RPMI7951 (cell line): ENCODE results near the gene MYO15B. TPM values are rescaled to one million over a fixed set of nuclear protein-coding genes. Genes with fewer than 3 reads are reported as not detected.

Experiments used
- DNase-seq: peaks from one replicate; pipeline ENCODE4 v3.0.0-alpha.2; 2012; ENCODE audit warnings: low read depth
- total RNA-seq: library from RNA; depleted of rRNA; stranded (reverse); fragments of >200 nt; shearing (Covaris generic); gene quantifications from 2 replicates; pipeline ENCODE4 v1.2.3, GENCODE V29; 2014

Gene MYO15B
- total RNA-seq, 1 experiment from 2014 or later = not detected

GRCh38 chr17:75602644-75603043 is 15.0 kb downstream of the MYO15B start:
- peak; percentile 13 for DNase-seq

DNA sequence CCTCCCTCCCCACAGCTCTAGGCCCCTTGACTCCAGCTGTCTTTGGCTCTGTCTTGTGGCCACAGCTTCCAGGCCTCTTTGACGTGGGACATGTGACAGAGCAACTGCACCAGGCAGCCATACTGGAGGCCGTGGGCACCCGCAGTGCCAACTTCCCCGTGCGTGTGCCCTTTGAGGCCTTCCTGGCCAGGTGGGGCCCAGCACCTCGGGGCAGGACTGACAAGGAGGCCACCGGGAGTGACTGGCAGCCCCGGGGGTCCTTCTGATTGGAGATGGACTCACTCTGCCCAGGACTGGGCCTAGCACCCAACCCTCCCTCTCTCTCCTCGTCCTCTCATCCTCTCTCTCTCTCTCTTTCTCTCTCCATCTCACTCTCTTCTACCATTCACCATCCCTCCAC is 15.5 kb downstream of the MYO15B start:
- DNase-seq = no peak

DNA sequence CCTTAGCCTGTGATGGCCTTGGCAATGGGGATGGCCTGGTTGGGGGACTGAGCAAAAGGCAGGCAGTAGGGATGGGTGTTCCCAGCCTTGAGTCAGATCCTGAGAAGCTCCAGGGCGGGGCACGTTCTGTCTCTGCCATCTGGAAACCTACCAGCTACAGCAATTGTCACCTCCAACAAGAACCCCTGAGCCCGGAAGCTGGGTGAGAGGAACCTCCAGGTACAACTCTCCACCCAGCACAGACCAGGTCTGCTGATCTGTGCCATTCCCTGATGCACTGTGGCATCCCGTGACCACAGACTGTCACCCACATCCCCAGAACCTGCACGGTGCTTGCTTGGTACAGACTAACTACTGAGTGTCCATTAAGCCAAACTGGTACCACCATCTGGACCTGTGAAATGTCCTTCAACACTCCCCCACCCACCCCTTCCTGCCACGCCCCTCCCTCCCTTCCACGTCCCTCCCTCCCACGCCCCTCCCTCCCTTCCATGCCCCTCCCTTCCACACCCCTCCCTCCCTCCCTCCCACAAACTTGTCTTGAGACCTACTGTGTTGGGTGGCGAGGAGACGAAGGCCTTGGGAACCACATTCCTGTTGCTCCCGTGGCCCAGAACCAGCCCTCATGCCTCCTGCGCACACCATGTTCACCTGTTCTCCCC is 16.6 kb downstream of the MYO15B start:
- no peak for DNase-seq

DNA sequence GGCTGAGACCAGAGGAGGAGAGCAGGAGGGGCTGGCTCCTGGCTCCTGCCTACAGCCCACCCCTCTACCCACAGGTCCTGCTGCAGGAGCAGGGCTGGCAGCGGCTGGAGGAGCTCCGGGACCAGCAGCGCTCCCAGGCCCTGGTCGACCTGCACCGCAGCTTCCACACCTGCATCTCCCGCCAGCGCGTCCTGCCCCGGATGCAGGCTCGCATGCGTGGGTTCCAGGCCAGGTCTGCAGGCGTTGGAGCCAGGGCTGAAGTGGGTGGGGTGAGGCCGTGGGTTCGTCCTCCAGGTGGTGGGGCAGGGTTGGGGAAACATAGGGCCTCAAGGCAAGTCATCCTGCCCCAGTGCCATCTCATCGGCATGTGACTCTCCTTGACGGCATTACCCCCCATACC is 18.2 kb downstream of the MYO15B start:
- no peak for DNase-seq

DNA sequence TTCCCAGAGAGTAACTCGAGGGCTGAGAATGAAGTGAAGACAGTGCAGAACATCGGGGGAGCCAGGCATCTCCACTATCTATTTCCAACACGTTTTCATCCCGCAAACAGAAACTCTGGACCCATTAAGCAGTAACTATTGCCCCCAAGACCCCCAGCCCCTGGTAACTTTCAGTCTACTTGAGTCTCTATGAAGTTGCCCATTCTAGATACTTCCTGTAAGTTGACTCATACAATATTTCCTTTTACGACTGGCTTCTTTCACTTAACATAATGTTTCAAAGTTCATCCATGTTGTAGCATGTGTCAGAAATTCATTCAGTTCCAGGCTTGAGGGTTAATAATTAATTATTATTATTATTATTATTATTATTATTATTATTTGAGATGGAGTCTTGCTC is 19.5 kb downstream of the MYO15B start:
- DNase-seq = no peak

DNA sequence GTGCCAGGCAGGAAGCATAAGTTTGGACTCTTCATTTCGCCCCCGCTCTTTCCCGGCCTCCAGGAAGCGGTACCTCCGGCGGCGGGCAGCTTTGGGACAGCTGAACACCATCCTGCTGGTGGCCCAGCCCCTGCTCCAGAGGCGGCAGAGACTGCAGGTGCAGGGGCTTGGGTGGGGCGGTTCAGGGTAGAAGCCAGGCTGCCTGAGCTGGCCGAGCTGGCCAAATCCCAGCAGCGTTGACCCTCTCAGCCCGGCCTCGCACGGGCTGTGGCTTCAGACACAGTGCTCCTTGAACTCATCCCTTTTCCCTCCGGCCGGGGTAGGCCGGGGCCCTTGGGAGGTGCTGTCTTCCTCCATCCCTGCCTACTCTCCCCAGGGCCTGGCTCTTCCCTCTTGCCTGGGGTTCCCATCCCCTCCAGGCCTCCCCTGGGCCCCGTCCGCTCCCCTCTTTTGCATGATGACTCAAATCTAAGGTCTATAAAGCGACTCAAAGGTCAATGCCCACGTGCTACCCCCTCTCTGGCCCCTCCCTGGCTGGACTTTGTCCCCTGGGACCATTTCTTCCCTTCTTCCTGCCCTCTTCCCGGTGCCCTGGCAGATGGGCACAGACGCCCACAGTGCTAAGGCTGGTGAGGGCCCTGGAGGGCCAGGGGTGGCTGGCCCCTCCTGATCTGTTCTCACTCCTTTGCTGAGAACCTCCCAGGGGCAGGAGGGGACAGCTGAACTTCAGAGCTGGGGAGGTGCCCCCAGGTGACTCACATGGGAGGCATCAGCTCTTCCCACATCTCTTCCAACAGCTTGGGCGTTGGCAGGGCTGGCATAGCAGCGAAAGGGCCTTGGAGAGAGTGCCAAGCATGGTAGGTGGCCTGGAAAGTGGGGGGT is 22.7 kb downstream of the MYO15B start:
- no peak for DNase-seq

DNA sequence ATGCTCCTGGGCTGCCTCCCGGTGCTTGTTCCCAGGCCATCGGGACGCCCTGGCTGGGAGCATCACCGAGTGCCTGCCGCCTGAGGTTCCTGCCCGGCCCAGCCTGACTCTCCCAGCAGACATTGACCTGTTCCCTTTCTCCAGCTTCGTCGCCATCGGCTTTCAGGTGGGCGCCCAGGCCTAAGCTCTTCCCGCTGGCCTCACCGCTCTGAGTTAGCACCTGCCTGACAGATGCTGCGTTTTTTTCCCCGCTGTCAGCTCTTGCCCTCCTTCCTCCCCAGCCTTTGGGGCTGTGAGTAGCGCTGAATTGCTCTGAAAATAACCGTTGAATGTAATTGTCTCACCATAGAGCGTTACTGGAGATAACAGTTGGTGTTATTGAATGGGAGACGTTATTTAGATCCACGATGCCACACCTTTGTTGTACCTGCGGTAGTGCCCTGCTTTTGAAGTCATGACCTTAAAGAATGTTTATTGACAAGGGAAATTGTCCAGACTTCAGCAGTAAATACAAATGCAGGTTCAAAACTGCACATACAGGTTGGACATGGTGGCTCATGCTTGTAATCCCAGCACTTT is 24.3 kb downstream of the MYO15B start:
- no peak for DNase-seq

- no peak for DNase-seq
Observed at GRCh38 chr17:75612906-75613626, 25.5 kb downstream of the MYO15B start.

- DNase-seq = no peak
Observed at GRCh38 chr17:75614006-75614405, 26.4 kb downstream of the MYO15B start.

GRCh38 chr17:75614556-75615270 is 27.1 kb downstream of the MYO15B start:
- DNase-seq = no peak

DNA sequence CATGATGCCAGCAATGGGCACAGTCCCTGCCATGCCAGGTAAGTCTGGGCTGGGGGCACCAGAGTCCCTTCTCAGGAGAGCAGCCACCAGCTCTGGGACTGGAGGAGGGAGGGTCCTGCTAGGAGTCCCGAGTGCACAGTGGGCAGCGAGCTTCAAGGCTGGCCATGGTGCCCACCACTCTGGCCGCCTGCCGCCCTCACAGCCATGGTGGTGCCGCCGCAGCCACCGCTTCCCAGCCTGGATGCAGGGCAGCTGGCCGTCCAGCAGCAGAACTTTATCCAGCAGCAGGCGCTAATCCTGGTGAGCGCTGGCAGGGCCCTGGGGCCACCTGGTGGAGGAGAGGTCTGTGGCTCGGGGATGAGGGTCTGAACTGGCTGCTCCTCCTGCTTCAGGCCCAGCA is 27.7 kb downstream of the MYO15B start:
- DNase-seq = no peak

- no peak for DNase-seq
Observed at GRCh38 chr17:75616521-75617122, 29.0 kb downstream of the MYO15B start.

DNA sequence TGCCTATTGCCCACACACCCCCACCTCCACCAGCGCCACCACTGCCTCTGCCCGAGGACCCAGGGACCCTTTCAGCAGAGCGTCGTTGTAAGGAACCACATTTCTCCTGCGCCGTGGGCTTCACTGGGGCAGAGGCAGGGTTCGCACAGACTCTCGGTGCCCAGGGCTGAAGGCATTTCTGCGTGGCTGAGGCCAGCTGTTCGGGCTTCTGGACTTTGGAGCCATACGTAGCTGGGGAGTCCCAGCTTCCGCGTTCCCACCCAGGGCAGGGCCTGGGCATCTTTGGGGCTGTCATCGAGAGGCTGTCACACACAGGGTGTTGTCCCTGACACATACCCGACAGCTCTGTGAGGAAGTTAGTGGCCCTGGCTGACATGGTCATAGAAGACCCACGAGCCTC is 29.6 kb downstream of the MYO15B start:
- no peak for DNase-seq

- no peak for DNase-seq
Observed at GRCh38 chr17:75617675-75618074, 30.1 kb downstream of the MYO15B start.

GRCh38 chr17:75619506-75620431 is 32.2 kb downstream of the MYO15B start:
- DNase-seq = peak; percentile 31

DNA sequence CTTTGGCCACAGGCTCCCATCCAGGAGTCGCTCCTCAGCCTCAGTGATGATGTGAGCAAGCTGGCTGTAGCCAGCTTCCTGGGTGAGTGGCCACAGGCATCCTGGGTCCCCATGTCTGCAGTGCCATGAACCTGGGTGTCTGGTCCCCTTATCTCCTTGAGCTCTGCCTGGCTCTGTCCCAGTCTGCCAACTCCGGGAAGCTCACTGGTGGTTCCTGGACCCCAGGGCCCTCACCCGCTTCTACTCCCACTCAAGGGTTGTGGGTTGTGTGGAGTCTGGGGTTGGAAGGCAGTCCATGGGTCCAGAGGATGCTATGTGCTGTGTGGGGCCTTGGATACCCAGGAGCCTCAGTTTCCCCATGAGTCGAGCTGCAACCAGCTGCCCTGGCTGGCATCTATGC is 33.9 kb downstream of the MYO15B start:
- DNase-seq = no peak

DNA sequence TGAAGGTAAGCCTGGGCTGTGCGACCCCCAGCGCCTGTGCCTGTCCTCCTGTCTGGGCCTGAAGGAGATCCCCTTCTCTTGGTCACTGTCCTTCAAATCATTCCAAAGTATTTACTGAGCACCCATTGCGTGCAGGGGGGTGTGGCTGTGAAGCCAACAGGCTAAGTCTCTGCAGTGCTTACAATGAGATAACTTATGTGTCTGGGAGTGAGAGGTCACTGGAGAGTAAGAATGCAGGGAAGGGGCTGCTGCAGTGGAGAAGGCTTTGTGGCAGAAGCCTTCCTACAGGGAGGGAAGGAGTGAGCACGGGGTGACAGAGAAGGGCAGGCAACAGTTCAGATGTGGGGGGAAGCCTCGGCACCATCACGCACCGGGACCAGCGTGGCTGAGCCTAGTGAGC is 34.5 kb downstream of the MYO15B start:
- DNase-seq = no peak

DNA sequence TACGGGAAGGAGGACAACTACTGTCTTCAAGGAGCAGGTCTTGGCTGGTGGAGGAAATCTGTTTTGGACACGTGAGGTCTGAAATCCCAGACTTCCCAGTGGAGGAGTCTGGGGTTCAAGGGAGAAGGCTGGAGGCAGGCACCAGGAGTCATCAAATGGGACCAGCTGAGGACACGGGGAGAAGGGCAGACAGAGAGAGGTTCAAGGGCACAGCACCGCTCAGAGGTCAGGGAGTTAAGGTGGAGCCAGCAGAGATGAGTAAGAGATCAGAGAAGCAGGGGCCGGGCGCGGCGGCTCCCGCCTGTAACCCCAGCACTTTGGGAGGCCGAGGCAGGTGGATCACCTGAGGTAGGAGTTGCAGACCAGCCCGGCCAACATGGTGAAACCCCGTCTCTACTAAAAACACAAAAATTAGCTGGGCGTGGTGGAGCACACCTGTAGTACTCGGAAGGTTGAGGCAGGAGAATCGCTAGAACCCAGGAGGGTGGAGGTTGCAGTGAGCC is 35.2 kb downstream of the MYO15B start:
- no peak for DNase-seq

DNA sequence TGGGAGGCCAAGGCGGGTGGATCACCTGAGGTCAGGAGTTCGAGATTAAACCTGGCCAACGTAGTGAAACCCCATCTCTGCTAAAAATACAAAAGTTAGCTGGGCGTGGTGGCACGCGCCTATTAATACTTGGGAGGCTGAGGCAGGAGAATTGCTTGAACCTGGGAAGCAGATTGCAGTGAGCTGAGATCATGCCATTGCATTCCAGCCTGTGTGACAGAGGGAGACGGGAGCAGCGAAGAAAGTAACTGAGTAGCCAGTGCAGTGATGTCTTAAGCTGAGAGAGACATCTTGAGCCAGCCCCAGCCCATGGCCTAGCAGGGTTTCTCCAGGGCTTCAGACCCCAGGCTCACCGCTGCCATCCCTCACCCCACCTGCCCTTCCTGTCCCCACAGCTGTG is 35.8 kb downstream of the MYO15B start:
- DNase-seq = no peak

DNA sequence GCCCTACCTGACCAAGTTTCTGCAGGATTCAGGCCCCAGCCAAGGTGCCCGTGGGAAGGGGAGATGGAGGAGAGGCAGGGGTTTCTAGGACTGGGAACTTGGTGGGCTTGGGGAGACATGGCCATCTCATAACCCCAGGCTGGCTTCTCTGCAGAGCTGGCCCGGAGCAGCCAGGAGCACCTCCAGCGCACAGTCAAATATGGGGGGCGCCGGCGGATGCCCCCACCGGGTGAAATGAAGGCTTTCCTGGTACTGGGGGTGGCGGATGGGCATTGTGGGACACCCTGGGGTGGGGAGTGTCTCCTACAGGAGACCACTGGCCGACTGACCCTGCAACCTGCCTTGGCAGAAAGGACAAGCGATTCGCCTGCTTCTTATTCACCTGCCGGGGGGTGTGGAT is 36.4 kb downstream of the MYO15B start:
- DNase-seq = no peak
